MM.1S (cell line): ENCODE measurements around the gene OR51E1.

Source experiments
- DNase-seq: peaks from one replicate; pipeline ENCODE4 v3.0.0-alpha.2; 2015
- H2AFZ ChIP-seq: fragments of 300-600 bp; sonication (generic); 2 replicates; pipeline ENCODE4 v1.6.0; 2016; ENCODE audit warnings: antibody characterized with exemption, low read length
- H3F3A ChIP-seq: fragments of 300-600 bp; sonication (generic); 2 replicates; pipeline ENCODE4 v1.6.1; 2016; ENCODE audit warnings: mild to moderate bottlenecking, antibody characterized with exemption, low read length, moderate library complexity, mixed read lengths; ENCODE audit not compliant: insufficient read depth
- H3K27ac ChIP-seq: fragments of 300-600 bp; sonication (generic); 2 replicates; pipeline ENCODE4 v1.5.1; 2016; ENCODE audit warnings: mild to moderate bottlenecking, low read length
- H3K27me3 ChIP-seq: fragments of 300-600 bp; sonication (generic); replicated peaks from 2 replicates; pipeline ENCODE4 v1.6.0; 2016; ENCODE audit warnings: low read length; ENCODE audit not compliant: insufficient read depth
- H3K36me3 ChIP-seq: fragments of 300-600 bp; sonication (generic); replicated peaks from 2 replicates; pipeline ENCODE4 v1.6.1; 2016; ENCODE audit warnings: mild to moderate bottlenecking, low read length, mixed read lengths; ENCODE audit not compliant: insufficient read depth
- H3K4me1 ChIP-seq: fragments of 300-600 bp; sonication (generic); 2 replicates; pipeline ENCODE4 v1.6.1; 2016; ENCODE audit warnings: low read length, mixed read lengths
- H3K4me2 ChIP-seq: fragments of 300-600 bp; sonication (generic); 2 replicates; pipeline ENCODE4 v1.6.0; 2016; ENCODE audit warnings: low read depth, low read length
- H3K4me3 ChIP-seq: fragments of 300-600 bp; sonication (generic); 2 replicates; pipeline ENCODE4 v1.5.1; 2016; ENCODE audit warnings: low read length, mixed read lengths
- H3K79me2 ChIP-seq: fragments of 300-600 bp; sonication (generic); 2 replicates; pipeline ENCODE4 v1.6.1; 2016; ENCODE audit warnings: mixed run types, low read length, mixed read lengths
- H3K9ac ChIP-seq: fragments of 300-600 bp; sonication (generic); 2 replicates; pipeline ENCODE4 v1.6.1; 2016; ENCODE audit warnings: low read length, mixed read lengths
- H3K9me2 ChIP-seq: fragments of 300-600 bp; sonication (generic); replicated peaks from 2 replicates; pipeline ENCODE4 v1.6.1; 2016; ENCODE audit warnings: mild to moderate bottlenecking, low read length, mixed read lengths; ENCODE audit not compliant: insufficient read depth
- H3K9me3 ChIP-seq: fragments of 300-600 bp; sonication (generic); replicated peaks from 2 replicates; pipeline ENCODE4 v1.6.1; 2016; ENCODE audit warnings: mild to moderate bottlenecking, low read length, mixed read lengths; ENCODE audit not compliant: insufficient read depth
- H4K20me1 ChIP-seq: fragments of 300-600 bp; sonication (generic); 2 replicates; pipeline ENCODE4 v1.6.1; 2016; ENCODE audit warnings: mild to moderate bottlenecking, low read length, moderate library complexity, mixed read lengths; ENCODE audit not compliant: insufficient read depth
- EZH2 ChIP-seq: fragments of 300-600 bp; sonication (generic); optimal IDR thresholded peaks from 2 replicates; pipeline ENCODE3; 2017; ENCODE audit warnings: low read depth, mild to moderate bottlenecking, antibody characterized with exemption, low read length, mixed read lengths
- EZH2phosphoT487 ChIP-seq: fragments of 300-600 bp; sonication (generic); IDR thresholded peaks from 2 replicates; pipeline ENCODE4 v1.6.1; 2018; ENCODE audit warnings: antibody characterized with exemption, low read length
- TF ChIP-seq, protein P1 (sequence below): fragments of 300-600 bp; sonication (generic); IDR thresholded peaks from 2 replicates; pipeline ENCODE4 v1.5.1; 2016; ENCODE audit warnings: antibody characterized with exemption, low read length, mixed read lengths

Gene OR51E1

GRCh38 chr11:4699697-4700435, 56.1 kb downstream of the OR51E1 start:
- Histone ChIP-seq H3K79me2 (no peaks in the 10 kb centered on the region), H2AFZ (0 out of 2 replicates have a peak overlapping the region, but pooled peaks have one; percentile 4), H3K4me3 (0 out of 2 replicates have a peak overlapping the region, but pooled peaks have one; percentile 4), H3K27ac (peak overlapping the region; percentile 57; the same call in 1 of the 2 replicates), H3K4me1 (peaks cover 38% of the 10 kb centered on the region), H3F3A (peaks cover 13% of the 10 kb centered on the region; the same call in 1 of the 2 replicates), H3K9ac (no peak overlapping the region), H3K9me2 (no peaks in the 10 kb centered on the region), H3K27me3 (no peaks in the 10 kb centered on the region), H4K20me1 (no peaks in the 10 kb centered on the region), H3K36me3 (no peaks in the 10 kb centered on the region), H3K9me3 (no peaks in the 10 kb centered on the region), H3K4me2 (peak overlapping the region; percentile 30; the same call in 1 of the 2 replicates)
- TF ChIP-seq EZH2 (no peak), EZH2phosphoT487 (no peak)
- TF ChIP-seq, protein P1, sequence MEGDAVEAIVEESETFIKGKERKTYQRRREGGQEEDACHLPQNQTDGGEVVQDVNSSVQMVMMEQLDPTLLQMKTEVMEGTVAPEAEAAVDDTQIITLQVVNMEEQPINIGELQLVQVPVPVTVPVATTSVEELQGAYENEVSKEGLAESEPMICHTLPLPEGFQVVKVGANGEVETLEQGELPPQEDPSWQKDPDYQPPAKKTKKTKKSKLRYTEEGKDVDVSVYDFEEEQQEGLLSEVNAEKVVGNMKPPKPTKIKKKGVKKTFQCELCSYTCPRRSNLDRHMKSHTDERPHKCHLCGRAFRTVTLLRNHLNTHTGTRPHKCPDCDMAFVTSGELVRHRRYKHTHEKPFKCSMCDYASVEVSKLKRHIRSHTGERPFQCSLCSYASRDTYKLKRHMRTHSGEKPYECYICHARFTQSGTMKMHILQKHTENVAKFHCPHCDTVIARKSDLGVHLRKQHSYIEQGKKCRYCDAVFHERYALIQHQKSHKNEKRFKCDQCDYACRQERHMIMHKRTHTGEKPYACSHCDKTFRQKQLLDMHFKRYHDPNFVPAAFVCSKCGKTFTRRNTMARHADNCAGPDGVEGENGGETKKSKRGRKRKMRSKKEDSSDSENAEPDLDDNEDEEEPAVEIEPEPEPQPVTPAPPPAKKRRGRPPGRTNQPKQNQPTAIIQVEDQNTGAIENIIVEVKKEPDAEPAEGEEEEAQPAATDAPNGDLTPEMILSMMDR: no peak
- peak; percentile 78 for DNase-seq

GRCh38 chr11:4700436-4700820, 56.6 kb downstream of the OR51E1 start:
- peaks cover 13% of the 10 kb centered on the region; the same call in 1 of the 2 replicates for H3F3A ChIP-seq
- no peak overlapping the region for H3K9ac ChIP-seq
- peak overlapping the region; percentile 57; the same call in 1 of the 2 replicates for H3K27ac ChIP-seq
- H3K27me3 ChIP-seq: no peaks in the 10 kb centered on the region
- no peaks in the 10 kb centered on the region for H3K36me3 ChIP-seq
- H4K20me1 ChIP-seq: no peaks in the 10 kb centered on the region
- H2AFZ ChIP-seq: no peak overlapping the region
- no peaks in the 10 kb centered on the region for H3K9me2 ChIP-seq
- no peak for DNase-seq
- H3K9me3 ChIP-seq: no peaks in the 10 kb centered on the region
- peaks cover 38% of the 10 kb centered on the region for H3K4me1 ChIP-seq
- TF ChIP-seq EZH2: no peak
- no peak for TF ChIP-seq EZH2phosphoT487
- TF ChIP-seq, protein P1: no peak
- H3K4me2 ChIP-seq: peak overlapping the region; percentile 30; the same call in 1 of the 2 replicates
- H3K4me3 ChIP-seq: 0 out of 2 replicates have a peak overlapping the region, but pooled peaks have one; percentile 4
- H3K79me2 ChIP-seq: no peaks in the 10 kb centered on the region

GRCh38 chr11:4704054-4704789, 60.4 kb downstream of the OR51E1 start, which contains the start of gene MMP26:
Gene MMP26 (plus strand): TSS chr11:4704784.
- peak; percentile 38 for DNase-seq
- peak within 1 kb of the TSS; percentile 48 for H3K4me2 ChIP-seq
- TF ChIP-seq EZH2phosphoT487: no peak
- TF ChIP-seq EZH2: no peak
- TF ChIP-seq, protein P1: no peak
- peak within 1 kb of the TSS; percentile 36 for H2AFZ ChIP-seq
- no peak within 1 kb of the TSS for H3K9ac ChIP-seq
- H3K79me2 ChIP-seq: no peaks in the 10 kb centered on the region
- peak within 1 kb of the TSS; percentile 64; the same call in 1 of the 2 replicates for H3K27ac ChIP-seq
- H3K4me3 ChIP-seq: no peak within 1 kb of the TSS
- peaks cover 34% of the 10 kb centered on the region for H3K4me1 ChIP-seq
- no peaks in the 10 kb centered on the region for H3K36me3 ChIP-seq
- peaks cover 12% of the 10 kb centered on the region; the same call in 1 of the 2 replicates for H3F3A ChIP-seq
- no peaks in the 10 kb centered on the region for H4K20me1 ChIP-seq
- no peaks in the 10 kb centered on the region for H3K27me3 ChIP-seq
- H3K9me2 ChIP-seq: no peaks in the 10 kb centered on the region
- H3K9me3 ChIP-seq: no peaks in the 10 kb centered on the region
